Measurements from ENCODE around the gene CYTH3. TPM values are rescaled to one million over a fixed set of nuclear protein-coding genes. Genes with fewer than 3 reads are reported as not detected.

The CYTH3 gene
- total and polyA plus RNA-seq, 2 of the 8 experiments (the other 6 are each of a cell fraction or from before 2014, with no cell fraction given) = 10.3 to 11.9 TPM

DNA sequence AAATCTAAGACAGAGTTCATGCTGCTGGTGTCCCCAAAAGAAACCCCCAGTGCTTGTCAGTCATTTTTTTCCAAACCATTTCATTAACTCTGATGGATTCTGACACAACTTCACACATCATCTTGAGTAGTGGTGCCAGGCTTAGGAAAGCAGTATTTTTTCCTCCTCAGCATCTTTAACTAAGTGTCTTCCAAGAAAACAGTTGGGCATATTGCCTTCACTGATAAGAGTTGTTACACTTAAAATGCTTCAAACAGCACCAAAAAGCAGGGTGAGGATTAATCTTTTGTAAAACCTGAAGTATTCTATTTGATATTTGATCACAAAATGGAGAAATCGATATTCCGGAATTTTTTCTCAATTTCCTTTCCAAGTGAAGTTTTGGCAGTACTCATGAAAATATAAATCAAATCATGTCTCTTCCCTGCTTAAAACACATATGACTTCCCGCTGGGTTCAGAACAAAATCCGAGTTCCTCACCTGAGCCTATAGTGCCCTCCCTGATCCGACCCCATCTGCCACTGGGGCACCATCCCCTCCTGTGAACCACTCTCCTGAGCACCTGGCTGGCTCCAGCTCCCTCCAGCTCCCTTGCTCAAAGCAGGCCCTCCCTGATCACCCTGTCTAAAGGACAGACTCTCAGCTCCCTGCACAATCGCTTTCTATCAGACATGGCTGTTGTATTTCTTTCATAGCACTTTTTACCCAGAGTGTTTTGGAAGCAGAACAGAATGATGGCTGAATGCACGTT lies 61.6 kb downstream of the CYTH3 start (continued):
- TF ChIP-seq RAD21 (IDR thresholded peaks at IDR 0.05 in 1 of 2, conservative IDR thresholded peaks at IDR 0.05 in 1 of 2; ENCODE audit: low read depth in 2 of 2, low read length in 2 of 2) = no peak
- TF ChIP-seq TBP (IDR thresholded peaks at IDR 0.05; ENCODE audit: low read depth, low read length) = no peak
- TF ChIP-seq POLR2AphosphoS5 (IDR thresholded peaks at IDR 0.05; ENCODE audit: low read depth, low read length) = no peak
- TF ChIP-seq GABPA (IDR thresholded peaks at IDR 0.05; ENCODE audit: borderline replicate concordance, insufficient read depth, low read length) = no peak

Measured in H1 (cell line).